GM04503 (cell line): Measurements from ENCODE around the gene ZNF423.

Experiments
- DNase-seq: peaks from one replicate; pipeline ENCODE4 v3.0.0-alpha.2; 2012; ENCODE audit warnings: low read depth

Gene ZNF423

GRCh38 chr16:49458656-49459445 is 397.1 kb downstream of the ZNF423 start:
- no peak for DNase-seq

DNA sequence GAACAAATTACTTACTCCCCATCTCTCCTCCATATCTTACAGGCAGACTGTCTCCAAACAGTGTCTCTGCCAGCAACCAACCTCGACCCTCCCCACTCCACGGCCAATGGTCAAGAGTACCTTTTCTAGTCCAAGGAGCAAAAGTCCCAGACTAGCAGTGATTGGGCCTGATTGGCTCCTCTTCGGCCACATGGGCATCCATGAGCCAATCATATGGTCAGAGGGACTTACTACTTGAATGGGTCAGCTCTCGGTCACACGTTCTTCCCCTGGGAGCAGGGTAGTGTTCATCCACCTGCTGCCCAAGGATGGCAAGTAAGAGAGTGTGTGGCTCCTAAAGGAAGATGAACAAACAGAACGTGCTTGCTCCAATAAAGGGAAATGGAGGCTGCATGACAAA is 397.7 kb downstream of the ZNF423 start:
- DNase-seq, result no peak

DNA sequence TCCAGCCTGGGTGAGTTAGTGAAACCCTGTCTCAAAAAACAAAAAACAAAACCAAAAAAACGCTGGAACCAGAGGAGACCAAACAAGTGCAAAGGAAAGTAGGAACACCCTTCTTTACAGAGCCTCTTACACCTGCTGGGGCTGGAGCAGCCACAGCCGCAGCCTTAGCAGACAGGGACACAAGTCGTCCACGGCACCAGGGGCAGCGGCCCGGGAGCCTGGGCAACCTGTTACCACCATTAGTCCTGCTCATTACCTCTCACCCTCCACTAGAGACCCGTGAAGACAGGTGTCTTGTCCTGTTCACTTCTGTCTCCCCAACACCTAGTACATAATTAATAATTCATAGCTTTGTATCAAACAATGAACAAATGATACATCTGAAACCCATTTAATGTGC is 398.7 kb downstream of the ZNF423 start:
- no peak for DNase-seq

GRCh38 chr16:49456763-49457162 is 399.1 kb downstream of the ZNF423 start:
- no peak for DNase-seq

- no peak for DNase-seq
Observed at GRCh38 chr16:49455991-49456745, 399.7 kb downstream of the ZNF423 start.

DNA sequence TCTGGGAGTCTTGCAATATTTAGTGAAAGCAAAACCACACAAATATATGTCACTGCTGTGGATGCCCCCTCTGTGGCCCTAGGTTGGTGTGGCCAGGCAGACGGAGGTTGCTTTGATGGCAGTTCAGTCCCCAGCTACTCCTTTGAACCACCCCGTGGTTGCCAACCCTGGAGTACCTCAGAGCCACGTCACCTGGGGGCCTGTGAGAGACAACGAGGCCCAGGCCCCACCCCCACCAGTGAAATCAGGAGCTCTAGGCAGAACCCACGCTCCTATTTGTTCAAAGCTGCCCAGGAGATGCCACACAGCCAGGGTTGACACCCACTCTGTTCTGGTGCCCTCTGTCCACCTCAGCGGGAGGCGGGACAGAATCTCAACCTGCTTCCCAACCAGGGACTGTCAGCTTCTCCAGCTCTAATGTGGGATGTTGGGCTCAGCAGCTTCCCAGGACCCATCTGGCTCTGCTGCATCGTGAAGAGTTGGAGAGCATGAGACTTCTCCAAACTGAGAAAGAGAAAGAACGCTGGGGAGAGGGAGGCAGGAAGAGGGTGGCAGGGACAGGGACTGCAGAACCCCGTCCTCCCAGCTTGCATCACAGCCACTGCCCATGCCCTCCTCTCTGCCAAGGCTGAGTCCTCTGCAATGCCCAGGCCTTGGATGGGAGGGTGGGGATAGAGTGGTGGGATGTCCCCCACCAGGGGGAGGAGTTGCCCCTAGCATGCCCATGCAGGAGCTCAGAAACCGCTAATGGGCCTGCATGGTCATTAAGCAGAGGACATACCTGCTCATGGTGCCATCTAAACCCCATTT is 400.5 kb downstream of the ZNF423 start:
- DNase-seq, result no peak

DNA sequence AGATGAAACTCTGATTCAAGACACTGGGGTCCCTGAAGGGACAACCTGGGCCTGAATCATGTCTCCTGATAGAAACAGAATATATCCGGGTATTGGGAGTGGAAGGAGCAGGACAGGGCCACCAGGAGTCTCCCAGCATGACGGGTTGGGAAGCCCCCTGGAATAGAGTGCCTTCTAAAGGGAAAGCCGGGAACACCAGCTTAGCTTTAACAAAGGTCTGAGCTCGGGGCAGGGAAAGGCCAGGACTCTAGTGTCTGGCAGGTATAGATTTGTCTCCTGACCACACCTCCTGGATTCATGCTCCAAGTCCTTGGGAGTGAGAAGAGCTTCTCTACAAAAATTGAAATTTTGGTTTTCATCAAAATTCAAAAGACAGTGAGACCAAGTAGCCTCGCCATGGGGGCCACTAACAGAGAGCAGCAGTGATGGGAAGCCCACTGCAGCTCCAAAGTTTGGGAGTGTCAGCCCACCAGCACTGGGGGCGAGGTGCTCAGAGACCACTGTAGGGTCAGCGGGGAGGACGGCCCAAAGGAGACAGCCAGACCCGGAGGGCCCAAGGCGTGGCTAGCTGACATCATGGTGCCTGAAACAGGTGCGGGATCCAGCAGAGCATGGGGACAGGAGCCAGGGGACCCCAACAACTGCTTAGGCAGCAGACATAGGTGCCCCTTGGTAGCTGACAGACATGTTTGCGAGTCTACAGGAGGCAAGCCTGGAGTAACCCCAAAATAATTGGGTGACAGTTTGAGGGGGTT is 401.3 kb downstream of the ZNF423 start:
- DNase-seq, result no peak

- no peak for DNase-seq
Observed at GRCh38 chr16:49453983-49454382, 401.9 kb downstream of the ZNF423 start.

DNA sequence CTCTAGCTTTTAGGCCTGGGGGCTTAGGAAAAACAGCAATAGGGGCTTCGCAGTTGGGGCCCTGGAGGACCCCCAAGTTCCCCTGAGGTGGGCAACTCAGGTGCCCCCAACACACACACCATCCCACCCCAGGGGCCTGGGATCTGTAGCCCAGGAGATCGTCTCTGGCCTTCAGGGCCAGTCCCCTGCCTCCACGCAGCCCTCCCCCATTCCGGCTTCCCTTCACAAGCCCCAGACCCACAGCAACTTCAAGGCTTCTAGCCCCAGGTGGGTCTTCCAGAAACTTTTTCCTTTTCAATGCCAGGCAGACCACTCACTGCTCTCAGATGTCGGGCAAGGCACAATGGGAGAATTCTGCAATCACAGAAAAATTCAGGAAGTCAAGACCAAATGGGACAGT is 402.9 kb downstream of the ZNF423 start:
- DNase-seq, result no peak

GRCh38 chr16:49452578-49452977 is 403.3 kb downstream of the ZNF423 start:
- no peak for DNase-seq

DNA sequence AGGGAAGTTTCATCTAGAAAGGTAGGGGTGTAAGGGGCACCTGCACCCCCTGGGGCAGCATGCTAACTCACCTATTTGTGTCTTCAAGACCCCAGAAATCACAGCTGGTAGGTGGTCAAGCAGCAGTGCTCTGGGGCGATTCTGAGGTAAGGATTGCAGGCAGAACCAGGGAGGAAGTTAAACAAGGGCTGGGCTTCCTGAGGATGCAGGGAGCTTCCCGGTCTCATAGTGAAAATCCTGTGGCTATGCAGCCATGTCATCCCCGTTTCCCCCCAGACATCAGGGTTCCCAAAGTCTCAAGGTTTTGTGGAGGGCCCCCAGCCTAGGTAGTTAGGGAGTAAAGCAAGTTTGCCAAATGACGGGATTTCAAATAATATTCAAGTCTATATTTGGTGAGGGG is 403.8 kb downstream of the ZNF423 start:
- DNase-seq, result no peak

- no peak for DNase-seq
Observed at GRCh38 chr16:49446805-49447204, 409.1 kb downstream of the ZNF423 start.

DNA sequence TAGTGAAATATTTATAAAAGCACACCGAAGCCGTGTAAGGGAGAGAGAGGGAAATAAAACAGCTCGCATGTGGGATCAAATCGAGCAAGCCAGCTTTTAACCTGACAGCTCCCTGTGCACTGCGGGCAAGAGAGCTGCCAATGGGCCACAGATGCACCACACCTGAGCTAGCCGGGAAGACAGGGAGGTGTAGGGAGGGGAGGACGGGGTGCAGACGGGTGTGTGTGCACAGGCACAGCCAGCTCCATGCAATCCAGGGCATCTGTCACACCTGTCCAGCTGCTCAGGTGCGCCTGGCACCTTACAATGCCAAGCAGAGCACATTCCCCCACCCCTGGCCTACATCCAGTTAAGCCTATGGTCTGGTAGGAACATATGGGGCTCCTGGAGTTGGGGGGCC is 412.3 kb downstream of the ZNF423 start:
- DNase-seq, result no peak

GRCh38 chr16:49442805-49443204 is 413.1 kb downstream of the ZNF423 start:
- DNase-seq, result no peak

DNA sequence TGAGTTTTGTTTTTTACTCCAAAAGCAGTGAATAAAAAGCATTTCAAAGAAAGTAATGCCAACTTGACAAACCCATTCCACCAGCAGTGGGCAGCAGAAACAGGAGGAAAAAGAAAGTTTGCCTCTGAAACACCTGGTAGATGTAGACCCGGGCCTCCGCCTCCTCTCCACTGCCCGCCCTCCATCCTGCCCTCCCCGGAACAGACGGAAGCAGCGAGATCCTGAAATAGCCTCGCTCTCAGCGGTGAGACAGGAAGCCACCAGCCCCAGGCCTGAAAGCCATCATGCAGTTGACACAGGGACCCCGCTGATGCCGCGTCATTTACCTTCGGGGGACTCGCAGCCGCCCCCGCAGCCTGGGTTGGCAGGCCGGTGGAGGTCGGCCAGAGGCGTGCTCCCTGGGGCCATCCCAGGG is 414.5 kb downstream of the ZNF423 start:
- no peak for DNase-seq

DNA sequence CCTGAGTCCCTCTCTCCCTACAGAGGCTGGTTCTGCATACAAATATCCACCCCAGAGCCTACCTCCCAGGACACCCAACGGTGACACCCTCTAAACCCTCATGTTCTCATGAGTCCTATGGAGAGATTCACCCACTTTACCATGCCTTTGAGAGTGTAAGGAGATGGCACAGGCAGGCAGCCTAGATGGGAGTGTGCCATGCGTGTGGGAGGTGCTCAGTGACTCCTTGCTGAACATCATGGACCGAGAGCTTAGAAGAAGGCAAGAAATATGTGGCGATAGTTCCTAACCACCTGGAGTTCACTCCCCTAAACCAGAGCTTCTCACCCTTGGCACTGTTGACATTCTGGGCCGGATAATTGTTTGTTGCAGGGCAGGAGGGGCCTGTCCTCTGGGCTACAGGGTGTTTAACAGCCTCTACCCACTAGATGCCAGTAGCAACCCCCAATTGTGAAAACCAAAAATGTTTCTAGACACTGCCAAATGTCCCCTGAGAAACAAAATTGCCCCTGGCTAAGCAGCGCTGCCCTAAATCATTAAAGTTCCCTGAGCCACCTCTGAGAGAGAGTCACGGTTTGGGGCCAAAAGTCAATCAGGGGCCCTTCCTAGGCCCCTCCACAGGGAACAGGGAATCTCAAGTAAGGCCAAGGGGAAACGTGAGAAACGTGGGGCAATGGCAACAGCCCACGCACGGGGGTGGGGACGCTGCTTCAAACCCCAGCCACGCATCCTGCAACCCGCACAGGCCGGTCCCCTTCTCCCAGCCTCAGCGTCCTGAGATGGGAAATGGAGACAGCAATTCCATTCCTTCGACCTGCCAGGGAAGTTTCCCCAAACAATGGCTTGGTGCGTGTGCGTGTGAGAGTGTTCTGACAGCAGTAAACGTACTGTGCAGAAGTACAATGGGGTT is 415.5 kb downstream of the ZNF423 start:
- no peak for DNase-seq

GRCh38 chr16:49439676-49440075 is 416.2 kb downstream of the ZNF423 start:
- DNase-seq, result no peak

- no peak for DNase-seq
Observed at GRCh38 chr16:49439050-49439449, 416.9 kb downstream of the ZNF423 start.
